HL-60 (cell line): ENCODE data around the gene FRZB.

Experiments
- DNase-seq, 2 experiments: peaks; one replicate each; pipeline ENCODE4 v3.0.0-alpha.2; 2010 to 2020; ENCODE audit warnings: low read depth in 1 of 2, low spot score in 1 of 2
- H3K27ac ChIP-seq: fragments of 250-450 bp; sonication (Bioruptor Pico); replicated peaks from 2 replicates; pipeline ENCODE4 v1.5.1; 2020; ENCODE audit warnings: mild to moderate bottlenecking, moderate library complexity
- H3K27me3 ChIP-seq: fragments of 250-450 bp; sonication (Bioruptor Pico); 2 replicates; pipeline ENCODE4 v1.5.1; 2021; ENCODE audit warnings: mild to moderate bottlenecking, moderate library complexity; ENCODE audit not compliant: insufficient read depth, poor library complexity, severe bottlenecking
- H3K4me3 ChIP-seq: replicated peaks from 2 replicates; pipeline ENCODE4 v1.5.1; 2011; ENCODE audit warnings: mild to moderate bottlenecking, control low read depth, low read length; ENCODE audit not compliant: insufficient read depth
- CTCF ChIP-seq: IDR thresholded peaks from one replicate; pipeline ENCODE4 v1.5.1; 2011; ENCODE audit warnings: low read length, control low read depth, inconsistent platforms; ENCODE audit not compliant: insufficient read depth
- GABPA ChIP-seq: IDR thresholded peaks from 2 replicates; pipeline ENCODE4 v1.6.1; 2012; ENCODE audit warnings: low read depth
- POLR2AphosphoS5 ChIP-seq: IDR thresholded peaks from 2 replicates; pipeline ENCODE4 v1.6.1; 2012; ENCODE audit warnings: low read depth
- REST ChIP-seq: IDR thresholded peaks from 2 replicates; pipeline ENCODE4 v1.6.1; 2012; ENCODE audit warnings: low read depth; ENCODE audit not compliant: insufficient replicate concordance
- SPI1 ChIP-seq: IDR thresholded peaks from 2 replicates; pipeline ENCODE4 v1.6.1; 2012; ENCODE audit warnings: low read depth, mild to moderate bottlenecking, borderline replicate concordance
- long read RNA-seq: library from polyadenylated mRNA; unstranded; transcript quantifications from one replicate; pipeline ENCODE4 v2.0.0, GENCODE V29; 2020

The FRZB gene, protein sequence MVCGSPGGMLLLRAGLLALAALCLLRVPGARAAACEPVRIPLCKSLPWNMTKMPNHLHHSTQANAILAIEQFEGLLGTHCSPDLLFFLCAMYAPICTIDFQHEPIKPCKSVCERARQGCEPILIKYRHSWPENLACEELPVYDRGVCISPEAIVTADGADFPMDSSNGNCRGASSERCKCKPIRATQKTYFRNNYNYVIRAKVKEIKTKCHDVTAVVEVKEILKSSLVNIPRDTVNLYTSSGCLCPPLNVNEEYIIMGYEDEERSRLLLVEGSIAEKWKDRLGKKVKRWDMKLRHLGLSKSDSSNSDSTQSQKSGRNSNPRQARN
- long read RNA-seq = 0 reads

- Histone ChIP-seq H3K4me3 (no peak within 1 kb of the TSS), H3K27me3 (peaks cover 25% of the 10 kb centered on the region), H3K27ac (no peak within 1 kb of the TSS)
- DNase-seq = no peak
- TF ChIP-seq GABPA = no peak
- TF ChIP-seq SPI1 = no peak
- no peak for TF ChIP-seq CTCF
- TF ChIP-seq REST = no peak
Observed at GRCh38 chr2:182866461-182867406, at the start of gene FRZB. Gene FRZB, minus strand, starts transcription at chr2:182866637. Its CDS starts 85 bp downstream, at chr2:182866552.

- H3K4me3 ChIP-seq = no peak overlapping the region
- DNase-seq = no peak
- no peak overlapping the region for H3K27ac ChIP-seq
- no peaks in the 10 kb centered on the region for H3K27me3 ChIP-seq
- TF ChIP-seq CTCF (no peak), POLR2AphosphoS5 (no peak), REST (no peak), GABPA (no peak), SPI1 (no peak)
Observed at GRCh38 chr2:182915369-182916326, 49.2 kb upstream of the FRZB start.

- Histone ChIP-seq H3K27ac (no peak overlapping the region), H3K27me3 (no peaks in the 10 kb centered on the region), H3K4me3 (no peak overlapping the region)
- DNase-seq = no peak
- TF ChIP-seq GABPA (no peak), POLR2AphosphoS5 (no peak), SPI1 (no peak), CTCF (no peak), REST (no peak)
Observed at GRCh38 chr2:182914852-182915251, 48.4 kb upstream of the FRZB start.
